WI38 (cell line): ENCODE data around the gene CTIF.

Source experiments
- H3K4me3 ChIP-seq: 2 replicates; pipeline ENCODE4 v1.5.1; 2011; ENCODE audit warnings: low read depth, mild to moderate bottlenecking, control low read depth, low read length
- TF ChIP-seq, protein P1 (sequence below): IDR thresholded peaks from 2 replicates; pipeline ENCODE4 v1.5.1; 2012; ENCODE audit warnings: low read depth, mild to moderate bottlenecking, control low read depth, low read length

CTIF gene

DNA sequence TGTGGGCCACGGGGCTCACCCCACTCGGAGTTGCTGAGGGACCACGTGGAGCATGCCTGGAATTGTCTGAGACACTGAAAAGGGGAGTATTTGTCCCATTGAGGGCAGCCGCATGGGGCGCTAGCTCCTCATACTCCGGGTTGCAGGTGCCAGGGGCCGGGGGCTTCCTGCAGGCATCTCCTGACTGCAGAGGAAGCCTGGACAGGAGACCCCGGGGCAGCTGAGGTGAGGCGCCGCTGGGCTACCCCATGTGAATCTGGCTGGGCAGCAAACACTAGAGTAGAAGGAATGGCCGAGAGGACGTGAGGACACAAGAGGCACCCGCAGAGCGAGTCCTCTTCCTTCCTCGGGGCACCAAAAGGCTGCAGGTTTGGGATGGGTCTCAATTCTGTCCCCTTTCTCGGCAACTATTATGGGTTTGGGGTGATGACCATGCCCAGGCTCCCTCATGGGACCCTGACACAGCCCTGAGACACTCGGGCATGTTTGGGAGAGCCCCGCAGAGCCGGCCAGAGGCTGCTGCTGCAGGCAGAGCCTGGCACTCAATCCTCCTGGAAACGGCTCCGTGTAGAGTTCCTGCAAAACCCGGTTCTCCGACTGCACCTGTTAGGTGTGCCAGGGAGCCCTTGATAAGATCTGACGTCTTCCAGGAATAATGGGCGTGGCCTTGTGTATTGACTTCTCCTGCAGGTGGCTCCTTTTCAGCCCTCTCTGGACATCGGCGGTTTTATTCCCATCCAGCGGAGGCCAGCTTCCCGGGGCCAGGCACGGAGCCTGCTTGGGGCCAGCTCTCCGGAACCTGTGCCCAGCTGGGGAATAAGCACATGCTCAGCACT is 77.0 kb downstream of the CTIF start:
- no peak overlapping the region for H3K4me3 ChIP-seq
- TF ChIP-seq, protein P1, sequence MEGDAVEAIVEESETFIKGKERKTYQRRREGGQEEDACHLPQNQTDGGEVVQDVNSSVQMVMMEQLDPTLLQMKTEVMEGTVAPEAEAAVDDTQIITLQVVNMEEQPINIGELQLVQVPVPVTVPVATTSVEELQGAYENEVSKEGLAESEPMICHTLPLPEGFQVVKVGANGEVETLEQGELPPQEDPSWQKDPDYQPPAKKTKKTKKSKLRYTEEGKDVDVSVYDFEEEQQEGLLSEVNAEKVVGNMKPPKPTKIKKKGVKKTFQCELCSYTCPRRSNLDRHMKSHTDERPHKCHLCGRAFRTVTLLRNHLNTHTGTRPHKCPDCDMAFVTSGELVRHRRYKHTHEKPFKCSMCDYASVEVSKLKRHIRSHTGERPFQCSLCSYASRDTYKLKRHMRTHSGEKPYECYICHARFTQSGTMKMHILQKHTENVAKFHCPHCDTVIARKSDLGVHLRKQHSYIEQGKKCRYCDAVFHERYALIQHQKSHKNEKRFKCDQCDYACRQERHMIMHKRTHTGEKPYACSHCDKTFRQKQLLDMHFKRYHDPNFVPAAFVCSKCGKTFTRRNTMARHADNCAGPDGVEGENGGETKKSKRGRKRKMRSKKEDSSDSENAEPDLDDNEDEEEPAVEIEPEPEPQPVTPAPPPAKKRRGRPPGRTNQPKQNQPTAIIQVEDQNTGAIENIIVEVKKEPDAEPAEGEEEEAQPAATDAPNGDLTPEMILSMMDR = no peak

DNA sequence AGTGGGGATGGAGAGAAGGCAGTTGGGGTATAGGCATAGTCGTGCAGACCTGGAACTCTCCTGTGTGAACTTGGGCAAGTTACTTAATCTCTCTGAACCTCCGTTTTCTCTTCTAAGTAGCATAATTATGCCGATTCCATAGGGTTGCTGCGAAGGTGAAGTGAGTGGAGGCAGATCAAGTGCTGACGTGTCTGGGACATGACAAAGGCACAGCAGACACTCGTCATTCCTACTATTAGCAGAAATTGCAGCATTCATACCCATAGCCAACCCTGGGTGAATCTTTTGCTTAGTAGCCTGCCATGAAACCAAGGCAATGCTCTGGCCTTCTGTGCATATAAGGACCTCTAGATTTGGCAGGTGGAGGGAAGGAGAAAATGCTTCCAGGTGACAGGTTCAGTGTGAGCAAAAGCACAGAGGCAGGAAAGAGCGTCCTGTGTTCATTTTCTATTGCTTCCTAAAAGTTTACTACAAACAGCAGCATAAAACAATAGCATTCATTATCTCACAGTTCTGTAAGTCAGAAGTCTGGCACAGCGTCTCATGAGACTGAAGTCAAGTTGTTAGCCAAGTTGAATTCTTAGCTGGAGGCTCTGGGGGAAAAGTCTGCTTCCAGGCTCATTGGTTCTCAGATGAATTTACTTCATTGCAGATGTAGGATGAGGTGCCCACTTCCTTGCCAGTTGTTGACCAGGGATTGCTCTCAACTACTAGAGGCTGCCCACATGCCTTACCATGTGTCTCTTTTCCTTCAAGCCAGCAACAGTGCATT is 77.8 kb downstream of the CTIF start:
- TF ChIP-seq, protein P1 = no peak
- H3K4me3 ChIP-seq = no peak overlapping the region

DNA sequence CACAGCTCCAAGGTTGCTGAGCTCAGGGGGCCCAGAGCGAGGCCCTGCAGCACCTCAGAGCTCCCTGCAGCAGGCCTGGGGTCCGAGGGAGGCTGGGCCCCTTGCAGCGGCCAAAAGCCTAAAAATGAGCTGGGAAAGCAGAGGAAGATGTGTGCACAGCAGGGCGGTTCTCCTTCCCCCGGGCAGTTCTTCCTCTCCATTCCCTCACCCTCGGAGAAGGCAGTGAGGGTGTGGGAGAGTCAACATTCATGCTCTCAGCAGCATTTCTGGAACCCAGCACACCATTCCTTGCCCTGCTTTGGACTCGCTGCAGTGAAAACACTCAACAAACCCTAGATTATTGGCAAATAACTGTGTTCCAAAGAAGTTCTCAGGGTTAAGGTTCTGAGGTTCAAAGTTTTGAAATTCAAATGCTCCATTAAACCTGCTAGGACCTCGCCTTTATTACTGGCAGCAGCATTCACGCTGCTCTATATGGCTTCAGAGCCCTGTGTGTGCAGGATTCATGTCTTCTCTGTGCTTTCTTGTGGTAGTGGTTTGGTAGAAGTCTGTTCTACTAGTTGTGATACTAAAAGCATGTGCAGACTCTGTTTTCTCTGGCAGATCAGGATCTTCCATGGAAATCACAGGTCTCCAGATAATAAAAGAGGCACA is 79.1 kb downstream of the CTIF start:
- TF ChIP-seq, protein P1 = no peak

DNA sequence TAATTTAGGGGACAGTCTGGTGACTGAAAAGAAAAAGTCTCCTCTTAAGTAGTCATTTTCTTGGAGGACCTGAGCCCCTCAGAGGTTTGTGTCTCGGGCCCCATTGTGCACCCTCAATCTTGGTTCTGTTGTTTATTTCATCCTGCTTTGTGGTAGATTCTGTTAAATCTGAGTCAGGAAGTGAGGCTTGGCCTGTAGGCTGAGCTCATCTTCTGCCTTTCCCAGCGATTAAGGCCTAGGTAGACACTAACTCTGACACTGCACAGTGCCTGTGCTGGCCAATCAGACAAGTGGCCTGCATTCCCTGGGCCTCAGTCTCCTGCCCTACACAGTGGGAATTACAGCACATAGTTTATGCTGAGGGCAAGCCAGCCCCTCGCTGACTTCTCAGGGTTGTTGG is 80.2 kb downstream of the CTIF start:
- TF ChIP-seq, protein P1 = no peak
- no peak overlapping the region for H3K4me3 ChIP-seq

More for the DNA sequence above, 79.1 kb downstream of the CTIF start:
- no peak overlapping the region for H3K4me3 ChIP-seq

DNA sequence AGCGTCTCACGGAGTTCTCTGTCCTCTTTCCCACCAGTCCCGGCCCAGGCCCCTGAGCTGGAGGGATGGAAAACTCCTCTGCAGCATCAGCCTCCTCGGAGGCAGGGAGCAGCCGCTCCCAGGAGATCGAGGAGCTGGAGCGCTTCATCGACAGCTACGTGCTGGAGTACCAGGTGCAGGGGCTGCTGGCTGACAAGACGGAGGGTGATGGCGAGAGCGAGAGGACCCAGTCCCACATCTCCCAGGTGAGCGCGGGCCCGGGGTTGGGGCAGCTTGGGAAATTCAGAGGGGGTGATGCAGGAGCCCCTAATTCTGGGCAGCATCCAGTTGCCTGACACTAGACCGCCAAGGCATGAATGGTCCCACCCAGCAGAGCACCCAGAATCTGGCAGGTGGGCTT is 80.7 kb downstream of the CTIF start:
- TF ChIP-seq, protein P1 = no peak

DNA sequence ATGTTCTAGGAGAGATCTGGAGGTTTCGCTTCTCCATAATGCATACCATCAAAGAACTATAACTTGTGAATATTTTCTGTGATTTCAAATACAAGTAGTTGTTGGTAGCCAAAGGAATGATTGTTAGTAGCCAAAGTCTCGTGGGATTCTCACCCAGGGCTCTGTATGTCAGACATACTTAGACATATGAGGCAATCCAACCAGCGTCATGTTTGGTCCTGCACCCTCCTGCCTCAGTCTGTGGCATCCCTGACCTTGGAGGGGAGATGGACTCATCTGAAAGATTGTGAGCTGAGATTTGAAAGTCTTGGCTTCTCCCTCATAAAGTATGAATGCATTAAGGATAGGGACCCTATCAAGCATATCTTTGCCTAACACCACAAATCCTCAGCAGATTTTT is 81.2 kb downstream of the CTIF start:
- TF ChIP-seq, protein P1 = no peak
- H3K4me3 ChIP-seq = no peak overlapping the region

More for the DNA sequence above, 80.7 kb downstream of the CTIF start:
- H3K4me3 ChIP-seq = no peak overlapping the region
